ENCODE results near the gene CACNB2.

- TF ChIP-seq, protein P1, sequence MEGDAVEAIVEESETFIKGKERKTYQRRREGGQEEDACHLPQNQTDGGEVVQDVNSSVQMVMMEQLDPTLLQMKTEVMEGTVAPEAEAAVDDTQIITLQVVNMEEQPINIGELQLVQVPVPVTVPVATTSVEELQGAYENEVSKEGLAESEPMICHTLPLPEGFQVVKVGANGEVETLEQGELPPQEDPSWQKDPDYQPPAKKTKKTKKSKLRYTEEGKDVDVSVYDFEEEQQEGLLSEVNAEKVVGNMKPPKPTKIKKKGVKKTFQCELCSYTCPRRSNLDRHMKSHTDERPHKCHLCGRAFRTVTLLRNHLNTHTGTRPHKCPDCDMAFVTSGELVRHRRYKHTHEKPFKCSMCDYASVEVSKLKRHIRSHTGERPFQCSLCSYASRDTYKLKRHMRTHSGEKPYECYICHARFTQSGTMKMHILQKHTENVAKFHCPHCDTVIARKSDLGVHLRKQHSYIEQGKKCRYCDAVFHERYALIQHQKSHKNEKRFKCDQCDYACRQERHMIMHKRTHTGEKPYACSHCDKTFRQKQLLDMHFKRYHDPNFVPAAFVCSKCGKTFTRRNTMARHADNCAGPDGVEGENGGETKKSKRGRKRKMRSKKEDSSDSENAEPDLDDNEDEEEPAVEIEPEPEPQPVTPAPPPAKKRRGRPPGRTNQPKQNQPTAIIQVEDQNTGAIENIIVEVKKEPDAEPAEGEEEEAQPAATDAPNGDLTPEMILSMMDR (IDR thresholded peaks at IDR 0.05; ENCODE audit: insufficient read depth, low read length) = no peak
- TF ChIP-seq GABPA (IDR thresholded peaks at IDR 0.05; ENCODE audit: low read depth) (no peak), POLR2AphosphoS5 (IDR thresholded peaks at IDR 0.05; ENCODE audit: low read depth) (no peak), SPI1 (IDR thresholded peaks at IDR 0.05; ENCODE audit: borderline replicate concordance, low read depth) (no peak)
- TF ChIP-seq, protein P2, sequence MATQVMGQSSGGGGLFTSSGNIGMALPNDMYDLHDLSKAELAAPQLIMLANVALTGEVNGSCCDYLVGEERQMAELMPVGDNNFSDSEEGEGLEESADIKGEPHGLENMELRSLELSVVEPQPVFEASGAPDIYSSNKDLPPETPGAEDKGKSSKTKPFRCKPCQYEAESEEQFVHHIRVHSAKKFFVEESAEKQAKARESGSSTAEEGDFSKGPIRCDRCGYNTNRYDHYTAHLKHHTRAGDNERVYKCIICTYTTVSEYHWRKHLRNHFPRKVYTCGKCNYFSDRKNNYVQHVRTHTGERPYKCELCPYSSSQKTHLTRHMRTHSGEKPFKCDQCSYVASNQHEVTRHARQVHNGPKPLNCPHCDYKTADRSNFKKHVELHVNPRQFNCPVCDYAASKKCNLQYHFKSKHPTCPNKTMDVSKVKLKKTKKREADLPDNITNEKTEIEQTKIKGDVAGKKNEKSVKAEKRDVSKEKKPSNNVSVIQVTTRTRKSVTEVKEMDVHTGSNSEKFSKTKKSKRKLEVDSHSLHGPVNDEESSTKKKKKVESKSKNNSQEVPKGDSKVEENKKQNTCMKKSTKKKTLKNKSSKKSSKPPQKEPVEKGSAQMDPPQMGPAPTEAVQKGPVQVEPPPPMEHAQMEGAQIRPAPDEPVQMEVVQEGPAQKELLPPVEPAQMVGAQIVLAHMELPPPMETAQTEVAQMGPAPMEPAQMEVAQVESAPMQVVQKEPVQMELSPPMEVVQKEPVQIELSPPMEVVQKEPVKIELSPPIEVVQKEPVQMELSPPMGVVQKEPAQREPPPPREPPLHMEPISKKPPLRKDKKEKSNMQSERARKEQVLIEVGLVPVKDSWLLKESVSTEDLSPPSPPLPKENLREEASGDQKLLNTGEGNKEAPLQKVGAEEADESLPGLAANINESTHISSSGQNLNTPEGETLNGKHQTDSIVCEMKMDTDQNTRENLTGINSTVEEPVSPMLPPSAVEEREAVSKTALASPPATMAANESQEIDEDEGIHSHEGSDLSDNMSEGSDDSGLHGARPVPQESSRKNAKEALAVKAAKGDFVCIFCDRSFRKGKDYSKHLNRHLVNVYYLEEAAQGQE (IDR thresholded peaks at IDR 0.05; ENCODE audit: insufficient replicate concordance, low read depth) = no peak
Measured at GRCh38 chr10:18312374-18313139, 172.3 kb downstream of the CACNB2 start.

All from HL-60 (cell line).